ENCODE measurements around the gene GPAM. TPM values are rescaled to one million over a fixed set of nuclear protein-coding genes. Genes with fewer than 3 reads are reported as not detected.

The GPAM gene
- total RNA-seq, 1 experiment from 2014 or later, result 2.3 TPM

DNA sequence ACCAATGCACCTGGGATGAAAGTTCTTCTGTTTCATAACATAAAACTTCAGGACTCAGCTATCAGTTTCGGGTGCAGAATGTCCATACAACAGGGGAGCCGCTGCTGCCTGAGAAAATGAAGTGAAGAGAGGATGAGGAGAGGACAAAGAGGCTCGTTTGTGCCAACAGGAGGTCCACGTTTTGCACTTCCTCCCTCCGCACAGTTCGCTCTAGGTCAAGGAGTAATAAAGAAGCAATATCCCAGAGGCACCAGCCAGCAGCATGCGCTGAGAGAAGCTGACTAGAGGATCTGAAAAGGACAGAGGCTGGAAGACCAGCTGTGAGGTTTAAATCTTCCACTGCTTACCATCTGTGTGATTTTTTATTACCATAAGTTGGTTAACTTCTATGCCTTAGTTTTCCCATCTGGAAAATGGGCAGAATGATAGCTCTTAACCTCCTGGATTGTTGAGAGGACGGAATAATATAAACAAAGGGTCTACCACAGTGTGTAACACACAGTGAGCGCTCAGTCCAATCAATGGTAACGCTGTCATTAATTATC lies 709 bp downstream of the GPAM start:
- DNase-seq (ENCODE audit: low spot score), result no peak

GRCh38 chr10:112177247-112177646 lies 6.3 kb downstream of the GPAM start:
- DNase-seq (ENCODE audit: low spot score), result no peak

DNA sequence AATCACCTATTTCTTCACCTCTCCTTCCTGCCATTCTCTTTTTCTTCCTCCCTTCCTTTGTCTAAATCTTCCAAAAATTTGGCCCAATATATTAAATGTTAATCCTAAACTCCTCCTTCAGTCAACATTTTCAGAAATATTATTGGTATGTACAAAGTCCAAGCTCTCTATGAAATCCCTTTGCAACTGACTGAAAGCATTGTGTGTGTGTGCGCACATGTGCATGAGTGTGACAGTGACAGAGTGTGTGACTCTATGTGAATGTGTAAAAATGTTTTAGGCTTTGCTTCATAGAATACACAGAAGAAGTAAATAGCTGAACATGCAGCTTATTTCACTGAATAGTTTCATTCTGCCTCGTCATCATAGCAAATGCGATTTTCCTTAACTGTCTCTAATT lies 7.0 kb downstream of the GPAM start:
- no peak for DNase-seq (ENCODE audit: low spot score)

GRCh38 chr10:112175409-112175808 lies 8.2 kb downstream of the GPAM start:
- no peak for DNase-seq (ENCODE audit: low spot score)

DNA sequence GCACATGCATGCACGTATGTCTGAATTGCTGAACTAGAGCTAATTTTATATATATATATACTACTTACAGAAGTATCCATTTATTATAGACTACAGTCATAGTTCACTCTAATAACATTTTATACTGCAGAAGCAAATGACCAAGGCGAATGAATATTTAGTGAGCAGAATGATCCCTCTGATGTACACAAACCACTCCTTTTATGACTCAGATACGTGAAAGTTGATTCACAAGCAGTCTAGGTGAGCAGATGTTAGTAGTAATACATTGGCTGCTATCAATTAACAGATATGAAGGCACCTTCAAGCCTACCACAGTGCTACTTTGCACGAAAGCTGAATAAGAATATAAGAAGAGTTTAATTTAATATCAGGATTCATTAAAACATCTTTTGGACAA lies 10.4 kb downstream of the GPAM start:
- DNase-seq (ENCODE audit: low spot score), result no peak

DNA sequence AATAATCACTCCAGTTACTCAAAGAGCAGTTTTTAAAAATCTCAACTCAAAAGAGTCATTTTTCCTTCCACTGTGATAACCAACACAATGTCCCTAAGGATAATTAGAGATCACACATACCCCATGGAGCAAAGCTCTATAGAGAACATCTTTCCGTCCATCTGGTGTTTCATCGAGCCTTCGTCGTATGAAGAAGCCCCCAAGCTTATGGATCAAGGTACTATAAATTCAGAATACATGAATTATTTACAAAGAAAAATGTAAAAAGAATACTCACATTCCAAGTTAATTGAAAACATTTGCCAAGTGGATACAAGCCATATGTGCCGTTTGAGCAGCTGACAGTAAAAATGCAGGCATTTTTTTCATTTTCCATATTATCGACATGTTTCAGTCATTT lies 14.8 kb downstream of the GPAM start:
- no peak for DNase-seq (ENCODE audit: low spot score)

DNA sequence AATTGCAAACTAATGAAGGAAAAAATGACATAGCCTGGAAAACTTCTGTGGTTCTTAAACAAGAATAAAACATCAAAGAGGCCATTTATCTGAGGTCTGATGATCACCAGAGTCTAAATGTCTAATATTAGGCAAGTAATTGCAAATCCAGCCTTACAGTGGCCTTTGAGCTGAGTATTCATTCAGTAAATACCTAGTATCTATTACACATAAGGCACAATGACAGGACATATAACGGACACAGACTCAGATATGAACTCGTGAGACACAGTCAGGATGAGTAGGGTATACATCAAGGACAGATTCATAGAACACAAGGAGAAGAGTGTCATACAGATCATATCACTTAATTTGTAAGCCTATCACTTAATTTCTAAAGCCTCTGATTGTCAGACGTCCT lies 16.8 kb downstream of the GPAM start:
- DNase-seq (ENCODE audit: low spot score), result no peak

DNA sequence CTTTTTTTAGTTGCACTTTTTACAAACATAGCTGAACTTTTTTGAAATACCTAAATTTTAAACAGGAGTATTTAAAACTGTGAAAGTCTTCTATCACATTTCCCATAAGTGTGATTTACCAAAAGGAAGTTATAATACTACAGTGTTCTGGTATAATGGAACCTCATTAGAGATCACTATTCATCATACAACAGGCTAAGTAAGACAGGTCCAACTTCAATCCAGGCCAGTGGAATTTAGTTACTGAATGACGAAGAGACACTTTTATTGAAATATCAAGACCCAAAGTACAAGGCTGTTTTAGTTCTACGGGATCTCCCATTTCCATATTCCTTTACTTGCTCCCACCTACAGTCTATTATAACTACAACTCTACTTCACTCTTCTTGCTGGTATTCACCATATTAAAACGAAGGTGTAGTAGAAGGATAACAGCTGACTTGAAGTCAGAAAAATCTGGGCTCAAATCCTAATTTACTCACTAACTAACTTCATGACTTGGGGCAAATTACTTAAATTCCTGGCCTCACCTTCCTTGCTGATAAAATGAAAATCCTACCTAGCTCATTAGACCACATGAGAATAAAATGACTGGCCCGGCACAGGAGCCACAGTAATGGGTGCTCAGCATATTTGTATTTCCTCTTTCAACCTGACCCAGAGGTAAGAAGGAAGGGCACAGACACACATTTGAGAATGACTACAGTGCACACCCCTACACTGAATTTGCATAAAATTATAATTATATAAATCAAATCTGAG lies 21.6 kb downstream of the GPAM start:
- DNase-seq (ENCODE audit: low spot score), result no peak

DNA sequence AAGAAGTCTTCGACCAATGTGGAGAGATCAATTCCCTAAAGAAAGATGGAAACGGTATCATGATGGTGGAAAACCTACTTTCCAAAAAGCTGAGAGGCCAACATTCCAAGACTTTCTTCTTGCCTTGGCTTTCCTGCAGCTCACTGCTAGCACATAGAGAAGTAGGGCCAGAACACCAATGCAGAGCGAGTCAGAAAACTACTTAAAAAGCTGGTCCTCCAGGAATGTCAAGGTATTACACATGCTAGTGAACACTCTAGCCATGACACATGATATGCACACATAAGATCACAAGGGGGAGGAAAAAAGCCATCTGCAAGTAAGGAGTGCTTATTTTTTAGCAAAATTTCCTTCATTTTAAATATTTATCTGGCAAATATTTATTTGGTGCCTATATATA lies 22.7 kb downstream of the GPAM start:
- DNase-seq (ENCODE audit: low spot score), result no peak

DNA sequence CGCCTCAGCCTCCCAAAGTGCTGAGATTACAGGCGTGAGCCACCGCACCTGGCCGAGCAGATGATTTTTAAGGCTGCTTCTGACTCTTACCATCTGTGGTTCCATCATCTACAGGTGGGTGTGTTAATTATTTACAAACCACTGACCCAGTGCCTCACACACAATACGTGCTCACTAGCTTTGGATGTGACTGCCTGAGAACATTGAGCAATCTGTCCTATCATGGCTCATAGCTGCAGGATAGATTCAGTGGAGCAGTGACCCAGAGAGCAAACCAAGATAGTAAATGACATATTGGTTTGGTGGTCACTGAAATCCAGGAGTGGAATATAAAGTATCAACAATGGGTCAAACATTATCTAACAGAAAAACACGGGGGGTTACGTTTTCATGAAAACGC lies 24.1 kb downstream of the GPAM start:
- DNase-seq (ENCODE audit: low spot score), result no peak

DNA sequence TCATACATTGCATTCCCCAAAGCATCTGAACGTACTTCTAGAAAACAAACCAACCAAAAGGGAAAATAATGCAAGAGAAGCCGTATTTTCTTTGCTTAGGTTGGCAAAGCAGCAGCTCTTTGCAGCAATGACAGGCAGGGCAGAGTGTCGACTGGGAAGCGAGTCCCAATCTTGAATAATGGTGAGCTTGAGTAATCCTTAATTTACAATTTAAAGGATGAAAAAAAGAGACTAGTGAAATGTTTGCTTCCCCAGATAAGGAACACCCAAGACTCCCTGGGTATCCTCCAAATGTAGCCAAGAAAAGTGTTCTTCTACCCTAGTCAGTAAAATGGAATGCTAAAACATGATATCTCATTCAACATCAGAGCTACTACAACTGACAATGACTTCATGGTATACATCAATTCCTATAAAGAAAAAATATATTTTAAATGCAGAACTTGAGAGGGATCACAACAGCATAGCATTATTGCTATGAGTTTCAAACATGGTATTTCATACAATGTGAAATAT lies 32.0 kb downstream of the GPAM start:
- DNase-seq (ENCODE audit: low spot score), result no peak

- DNase-seq (ENCODE audit: low spot score), result no peak
These were observed 35.2 kb downstream of the GPAM start for GRCh38 chr10:112148331-112148730.

DNA sequence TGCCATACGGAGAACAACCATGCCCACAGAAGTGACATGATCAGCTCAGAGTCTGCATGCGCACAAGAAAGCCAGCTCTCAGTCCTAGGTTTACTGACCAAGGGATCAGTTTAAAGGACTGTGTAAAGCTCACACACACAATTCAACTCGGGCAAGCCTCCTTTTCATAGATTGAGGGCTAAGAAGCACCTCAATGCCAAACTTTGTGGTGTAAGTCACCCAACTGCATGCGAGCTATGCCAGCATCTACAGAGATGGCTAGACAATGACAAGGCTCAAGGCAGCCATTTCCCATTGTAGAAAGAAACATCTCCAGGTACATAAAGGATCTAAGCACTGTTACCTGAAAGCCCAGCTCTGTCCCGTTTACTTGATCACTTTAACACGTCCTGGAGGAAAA lies 36.8 kb downstream of the GPAM start:
- DNase-seq (ENCODE audit: low spot score), result no peak

DNA sequence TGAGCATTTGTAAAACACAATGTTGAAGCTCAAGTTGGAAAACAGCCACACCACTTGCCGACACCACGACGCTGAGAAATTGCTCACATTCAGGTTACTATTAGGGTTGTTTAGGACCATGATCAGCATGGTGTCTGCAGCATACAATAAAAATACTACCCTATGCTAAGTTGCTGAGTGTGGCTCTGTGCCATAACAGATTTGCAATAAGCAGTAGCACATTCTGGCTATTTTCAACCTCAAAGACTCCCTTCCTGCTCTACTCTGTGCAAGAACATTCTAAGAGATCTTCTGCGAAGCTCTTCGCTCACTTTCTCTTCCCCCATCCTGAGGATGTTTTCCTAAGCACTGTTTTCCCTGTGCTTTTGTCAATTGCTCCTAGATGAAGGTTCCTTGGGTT lies 38.3 kb downstream of the GPAM start:
- DNase-seq (ENCODE audit: low spot score), result no peak

DNA sequence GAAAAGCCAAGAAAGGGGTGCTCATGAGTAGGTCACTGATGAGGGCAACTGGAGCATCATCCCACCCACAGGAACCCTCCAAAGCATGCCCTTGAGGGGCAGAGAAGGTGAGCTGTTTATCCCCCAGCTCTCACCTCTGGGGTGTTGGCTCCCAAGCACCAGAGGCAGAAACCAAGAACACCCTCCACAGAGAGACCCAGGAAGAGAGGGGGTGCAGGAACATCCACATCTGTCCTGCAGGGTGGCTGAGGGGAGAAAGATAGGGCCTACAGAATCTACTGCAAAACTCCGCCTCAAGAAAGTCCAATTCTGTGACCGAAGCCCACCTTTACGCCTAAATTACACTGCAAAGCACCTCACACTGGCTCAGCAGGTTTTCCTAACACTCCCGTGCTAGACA lies 40.1 kb downstream of the GPAM start:
- no peak for DNase-seq (ENCODE audit: low spot score)

- DNase-seq (ENCODE audit: low spot score), result no peak
These were observed 42.3 kb downstream of the GPAM start for GRCh38 chr10:112141292-112141691.

GRCh38 chr10:112140110-112140970 lies 43.2 kb downstream of the GPAM start:
- DNase-seq (ENCODE audit: low spot score), result peak; percentile 96

GRCh38 chr10:112139176-112139575 lies 44.4 kb downstream of the GPAM start:
- no peak for DNase-seq (ENCODE audit: low spot score)

DNA sequence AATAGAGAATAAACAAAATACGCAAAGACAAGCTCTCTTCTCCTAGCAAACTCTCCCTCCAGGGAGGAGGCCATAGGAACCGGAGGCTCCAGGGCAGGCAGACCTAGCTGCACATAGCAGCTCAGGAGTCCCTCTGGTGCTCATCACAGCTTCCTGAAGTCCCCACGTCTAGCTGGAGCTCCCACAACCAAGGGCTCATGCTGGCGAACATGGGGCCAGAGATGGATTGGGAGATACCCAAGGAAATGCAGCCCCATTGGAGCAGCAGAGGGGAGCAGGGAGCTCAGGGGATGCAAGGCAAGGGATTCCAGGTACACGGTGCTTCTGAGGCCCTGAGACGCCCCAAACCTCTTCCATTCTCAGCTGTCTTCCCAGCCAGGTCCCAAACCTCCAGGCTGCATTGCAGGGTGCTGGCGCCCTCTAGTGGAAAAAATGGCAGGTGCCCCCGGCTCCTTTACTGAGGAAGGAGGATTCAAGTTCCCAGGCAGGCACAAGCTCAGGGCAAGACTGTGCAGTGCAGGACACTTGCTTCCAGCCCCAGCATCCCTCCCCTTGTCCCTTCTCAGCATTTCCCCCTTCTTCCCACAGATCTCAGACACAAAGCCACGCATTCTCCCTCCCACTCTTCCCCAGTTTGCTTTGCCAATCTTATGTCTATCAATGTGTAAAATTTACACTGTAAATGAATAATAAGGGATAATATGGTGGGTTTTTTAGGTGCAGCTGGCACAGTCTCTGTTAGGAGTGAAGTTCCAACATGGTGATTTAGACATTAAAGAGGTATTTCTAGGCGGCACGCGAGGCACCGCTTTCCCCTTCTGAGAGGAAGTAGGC lies 46.2 kb downstream of the GPAM start:
- peak; percentile 84 for DNase-seq (ENCODE audit: low spot score)

GRCh38 chr10:112136486-112137153 lies 46.9 kb downstream of the GPAM start:
- DNase-seq (ENCODE audit: low spot score), result no peak

GRCh38 chr10:112135604-112136003 lies 48.0 kb downstream of the GPAM start:
- no peak for DNase-seq (ENCODE audit: low spot score)
